HL-60 (cell line): ENCODE data around the gene METTL25B.

ENCODE experiments used
- DNase-seq, 2 experiments: peaks; one replicate each; pipeline ENCODE4 v3.0.0-alpha.2; 2010 to 2020; ENCODE audit warnings: low read depth in 1 of 2, low spot score in 1 of 2
- H3K27ac ChIP-seq: fragments of 250-450 bp; sonication (Bioruptor Pico); replicated peaks from 2 replicates; pipeline ENCODE4 v1.5.1; 2020; ENCODE audit warnings: mild to moderate bottlenecking, moderate library complexity
- H3K27me3 ChIP-seq: fragments of 250-450 bp; sonication (Bioruptor Pico); 2 replicates; pipeline ENCODE4 v1.5.1; 2021; ENCODE audit warnings: mild to moderate bottlenecking, moderate library complexity; ENCODE audit not compliant: insufficient read depth, poor library complexity, severe bottlenecking
- H3K4me3 ChIP-seq: replicated peaks from 2 replicates; pipeline ENCODE4 v1.5.1; 2011; ENCODE audit warnings: mild to moderate bottlenecking, control low read depth, low read length; ENCODE audit not compliant: insufficient read depth
- GABPA ChIP-seq: IDR thresholded peaks from 2 replicates; pipeline ENCODE4 v1.6.1; 2012; ENCODE audit warnings: low read depth
- POLR2AphosphoS5 ChIP-seq: IDR thresholded peaks from 2 replicates; pipeline ENCODE4 v1.6.1; 2012; ENCODE audit warnings: low read depth
- SPI1 ChIP-seq: IDR thresholded peaks from 2 replicates; pipeline ENCODE4 v1.6.1; 2012; ENCODE audit warnings: low read depth, mild to moderate bottlenecking, borderline replicate concordance
- TF ChIP-seq, protein P1 (sequence below): IDR thresholded peaks from 2 replicates; pipeline ENCODE4 v1.6.1; 2012; ENCODE audit warnings: low read depth; ENCODE audit not compliant: insufficient replicate concordance
- TF ChIP-seq, protein P2 (sequence below): IDR thresholded peaks from one replicate; pipeline ENCODE4 v1.5.1; 2011; ENCODE audit warnings: low read length, control low read depth, inconsistent platforms; ENCODE audit not compliant: insufficient read depth

The METTL25B gene

DNA sequence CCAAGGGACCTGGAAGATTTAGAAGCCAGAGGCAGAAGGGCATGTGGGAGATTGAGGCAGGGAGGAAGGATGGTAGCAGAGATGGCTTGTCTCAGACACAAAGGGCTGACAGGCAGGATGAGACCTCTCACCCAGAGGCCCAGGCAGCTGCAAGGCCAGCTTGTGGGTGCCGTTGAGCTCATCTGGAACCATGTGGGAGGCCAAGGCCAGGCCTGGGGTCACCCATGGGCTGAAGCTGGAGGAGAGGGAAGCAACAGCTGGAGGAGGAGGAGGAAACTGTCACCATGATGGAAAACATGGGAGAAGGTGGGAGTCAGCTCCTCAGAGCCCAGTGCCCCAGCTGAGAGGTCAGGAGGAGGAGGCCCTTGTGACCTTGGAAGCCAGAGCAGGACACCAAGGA, 29.3 kb upstream of the METTL25B start:
- no peak for DNase-seq
- TF ChIP-seq SPI1: no peak
- TF ChIP-seq, protein P1, sequence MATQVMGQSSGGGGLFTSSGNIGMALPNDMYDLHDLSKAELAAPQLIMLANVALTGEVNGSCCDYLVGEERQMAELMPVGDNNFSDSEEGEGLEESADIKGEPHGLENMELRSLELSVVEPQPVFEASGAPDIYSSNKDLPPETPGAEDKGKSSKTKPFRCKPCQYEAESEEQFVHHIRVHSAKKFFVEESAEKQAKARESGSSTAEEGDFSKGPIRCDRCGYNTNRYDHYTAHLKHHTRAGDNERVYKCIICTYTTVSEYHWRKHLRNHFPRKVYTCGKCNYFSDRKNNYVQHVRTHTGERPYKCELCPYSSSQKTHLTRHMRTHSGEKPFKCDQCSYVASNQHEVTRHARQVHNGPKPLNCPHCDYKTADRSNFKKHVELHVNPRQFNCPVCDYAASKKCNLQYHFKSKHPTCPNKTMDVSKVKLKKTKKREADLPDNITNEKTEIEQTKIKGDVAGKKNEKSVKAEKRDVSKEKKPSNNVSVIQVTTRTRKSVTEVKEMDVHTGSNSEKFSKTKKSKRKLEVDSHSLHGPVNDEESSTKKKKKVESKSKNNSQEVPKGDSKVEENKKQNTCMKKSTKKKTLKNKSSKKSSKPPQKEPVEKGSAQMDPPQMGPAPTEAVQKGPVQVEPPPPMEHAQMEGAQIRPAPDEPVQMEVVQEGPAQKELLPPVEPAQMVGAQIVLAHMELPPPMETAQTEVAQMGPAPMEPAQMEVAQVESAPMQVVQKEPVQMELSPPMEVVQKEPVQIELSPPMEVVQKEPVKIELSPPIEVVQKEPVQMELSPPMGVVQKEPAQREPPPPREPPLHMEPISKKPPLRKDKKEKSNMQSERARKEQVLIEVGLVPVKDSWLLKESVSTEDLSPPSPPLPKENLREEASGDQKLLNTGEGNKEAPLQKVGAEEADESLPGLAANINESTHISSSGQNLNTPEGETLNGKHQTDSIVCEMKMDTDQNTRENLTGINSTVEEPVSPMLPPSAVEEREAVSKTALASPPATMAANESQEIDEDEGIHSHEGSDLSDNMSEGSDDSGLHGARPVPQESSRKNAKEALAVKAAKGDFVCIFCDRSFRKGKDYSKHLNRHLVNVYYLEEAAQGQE: no peak
- no peak for TF ChIP-seq GABPA
- TF ChIP-seq POLR2AphosphoS5: no peak
- TF ChIP-seq, protein P2, sequence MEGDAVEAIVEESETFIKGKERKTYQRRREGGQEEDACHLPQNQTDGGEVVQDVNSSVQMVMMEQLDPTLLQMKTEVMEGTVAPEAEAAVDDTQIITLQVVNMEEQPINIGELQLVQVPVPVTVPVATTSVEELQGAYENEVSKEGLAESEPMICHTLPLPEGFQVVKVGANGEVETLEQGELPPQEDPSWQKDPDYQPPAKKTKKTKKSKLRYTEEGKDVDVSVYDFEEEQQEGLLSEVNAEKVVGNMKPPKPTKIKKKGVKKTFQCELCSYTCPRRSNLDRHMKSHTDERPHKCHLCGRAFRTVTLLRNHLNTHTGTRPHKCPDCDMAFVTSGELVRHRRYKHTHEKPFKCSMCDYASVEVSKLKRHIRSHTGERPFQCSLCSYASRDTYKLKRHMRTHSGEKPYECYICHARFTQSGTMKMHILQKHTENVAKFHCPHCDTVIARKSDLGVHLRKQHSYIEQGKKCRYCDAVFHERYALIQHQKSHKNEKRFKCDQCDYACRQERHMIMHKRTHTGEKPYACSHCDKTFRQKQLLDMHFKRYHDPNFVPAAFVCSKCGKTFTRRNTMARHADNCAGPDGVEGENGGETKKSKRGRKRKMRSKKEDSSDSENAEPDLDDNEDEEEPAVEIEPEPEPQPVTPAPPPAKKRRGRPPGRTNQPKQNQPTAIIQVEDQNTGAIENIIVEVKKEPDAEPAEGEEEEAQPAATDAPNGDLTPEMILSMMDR: no peak
- Histone ChIP-seq H3K27ac (no peak overlapping the region), H3K4me3 (no peak overlapping the region), H3K27me3 (peaks cover 14% of the 10 kb centered on the region)

GRCh38 chr1:156700736-156701531, 27.3 kb upstream of the METTL25B start:
- TF ChIP-seq, protein P2: no peak
- TF ChIP-seq POLR2AphosphoS5 (no peak), SPI1 (no peak), GABPA (no peak)
- TF ChIP-seq, protein P1: no peak
- Histone ChIP-seq H3K4me3 (no peak overlapping the region), H3K27ac (no peak overlapping the region), H3K27me3 (peaks cover 34% of the 10 kb centered on the region)
- no peak for DNase-seq

- Histone ChIP-seq H3K27ac (no peak overlapping the region), H3K4me3 (no peak overlapping the region), H3K27me3 (peaks cover 46% of the 10 kb centered on the region)
- TF ChIP-seq, protein P1: no peak
- no peak for TF ChIP-seq SPI1
- no peak for TF ChIP-seq POLR2AphosphoS5
- TF ChIP-seq, protein P2: no peak
- TF ChIP-seq GABPA: no peak
- no peak for DNase-seq
Observed at GRCh38 chr1:156703336-156703735, 24.9 kb upstream of the METTL25B start.
